Inflammatory macrophage treated with lipopolysaccharide for 4 hours (primary cell): ENCODE measurements around the gene B4GALT6.

Experiments used
- DNase-seq: peaks from one replicate; pipeline ENCODE4 v3.0.0-alpha.2; 2020

The B4GALT6 gene

DNA sequence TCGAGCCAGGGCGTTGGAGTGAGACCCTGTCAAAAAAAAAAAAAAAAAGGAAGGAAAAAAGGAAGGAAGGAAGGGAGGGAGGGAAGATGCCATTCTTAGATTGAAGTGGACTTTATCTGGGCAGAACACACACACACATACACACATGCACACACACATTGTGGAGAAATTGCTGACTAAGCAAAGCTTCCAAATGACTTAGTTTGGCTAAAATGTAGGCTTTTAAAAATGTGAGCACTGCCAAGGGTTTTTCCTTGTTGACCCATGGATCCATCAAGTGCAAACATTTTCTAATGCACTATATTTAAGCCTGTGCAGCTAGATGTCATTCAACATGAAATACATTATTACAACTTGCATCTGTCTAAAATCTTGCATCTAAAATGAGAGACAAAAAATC lies 93.3 kb downstream of the B4GALT6 start:
- no peak for DNase-seq

DNA sequence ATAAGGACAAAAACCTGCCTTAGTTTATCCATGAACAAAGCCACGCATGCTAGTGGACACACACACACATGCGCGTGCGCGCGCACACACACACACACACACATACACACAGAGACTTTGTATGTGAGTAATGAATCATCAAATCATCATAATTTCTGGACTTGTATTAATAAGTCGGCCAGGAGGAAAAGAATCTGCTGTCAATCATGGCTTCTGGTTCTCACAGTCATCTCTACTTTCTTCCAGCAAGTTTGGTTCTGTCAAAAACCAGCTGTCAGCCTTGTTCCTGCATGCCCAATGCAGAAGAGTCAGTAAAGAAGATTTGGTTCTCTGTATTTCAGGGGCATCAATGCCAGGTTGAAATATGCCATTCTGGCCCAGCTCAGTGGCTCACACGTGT lies 93.8 kb downstream of the B4GALT6 start:
- DNase-seq = no peak

DNA sequence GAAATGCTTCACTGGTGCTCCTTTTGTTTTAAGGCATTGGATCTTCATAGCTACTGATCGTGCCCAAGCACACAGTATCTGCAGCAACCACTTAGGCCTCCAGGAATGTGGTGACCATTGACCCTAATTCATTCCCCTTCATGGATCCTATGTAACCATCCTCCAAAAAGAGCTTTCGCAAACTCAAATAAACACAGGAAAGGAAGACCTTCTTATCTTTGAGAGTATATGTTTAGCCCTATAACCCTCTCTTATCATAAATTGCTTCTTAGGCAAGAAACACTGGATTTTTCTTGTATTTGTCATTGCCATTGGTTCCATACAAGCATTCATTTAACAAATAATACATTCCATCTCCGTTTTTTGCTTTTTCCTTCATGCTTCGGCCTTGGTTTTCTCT lies 96.9 kb downstream of the B4GALT6 start:
- no peak for DNase-seq

DNA sequence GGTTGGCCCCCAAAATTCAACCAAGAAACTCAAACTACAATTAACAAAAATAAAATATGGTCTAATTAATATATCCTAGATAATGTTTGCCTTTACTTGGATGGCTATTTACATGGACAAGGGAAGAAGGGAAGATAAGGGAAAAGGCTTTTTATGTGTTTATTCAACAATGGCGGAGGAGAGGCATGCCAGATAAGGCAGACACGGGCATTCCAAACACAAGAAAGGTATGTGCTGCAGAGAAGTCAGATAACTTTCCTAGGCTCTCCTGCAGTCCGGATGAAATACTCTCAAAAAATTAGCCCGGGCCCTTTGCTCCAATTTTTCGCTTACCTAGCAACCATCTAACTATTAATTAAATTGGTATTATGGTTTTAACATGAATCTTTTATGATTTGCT lies 97.8 kb downstream of the B4GALT6 start:
- no peak for DNase-seq

DNA sequence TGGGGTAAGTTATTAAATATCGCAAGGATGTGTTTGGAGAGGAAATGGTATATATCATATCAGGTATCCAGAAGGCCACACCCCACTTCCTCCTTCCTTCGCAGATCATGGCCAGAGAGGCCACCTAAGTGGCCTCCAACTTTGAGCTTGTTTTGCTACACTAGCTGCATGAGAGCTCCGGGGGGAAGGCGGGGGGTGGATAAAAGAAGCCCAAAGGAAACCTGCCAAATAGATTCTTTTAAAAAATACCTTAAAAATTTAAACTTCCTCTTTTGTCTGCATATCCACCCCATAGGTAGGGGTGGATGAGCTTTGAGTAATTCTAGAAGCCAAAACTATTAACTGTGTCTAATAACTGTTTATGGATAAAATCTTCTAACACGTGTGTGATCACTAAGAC lies 98.4 kb downstream of the B4GALT6 start:
- DNase-seq = no peak

DNA sequence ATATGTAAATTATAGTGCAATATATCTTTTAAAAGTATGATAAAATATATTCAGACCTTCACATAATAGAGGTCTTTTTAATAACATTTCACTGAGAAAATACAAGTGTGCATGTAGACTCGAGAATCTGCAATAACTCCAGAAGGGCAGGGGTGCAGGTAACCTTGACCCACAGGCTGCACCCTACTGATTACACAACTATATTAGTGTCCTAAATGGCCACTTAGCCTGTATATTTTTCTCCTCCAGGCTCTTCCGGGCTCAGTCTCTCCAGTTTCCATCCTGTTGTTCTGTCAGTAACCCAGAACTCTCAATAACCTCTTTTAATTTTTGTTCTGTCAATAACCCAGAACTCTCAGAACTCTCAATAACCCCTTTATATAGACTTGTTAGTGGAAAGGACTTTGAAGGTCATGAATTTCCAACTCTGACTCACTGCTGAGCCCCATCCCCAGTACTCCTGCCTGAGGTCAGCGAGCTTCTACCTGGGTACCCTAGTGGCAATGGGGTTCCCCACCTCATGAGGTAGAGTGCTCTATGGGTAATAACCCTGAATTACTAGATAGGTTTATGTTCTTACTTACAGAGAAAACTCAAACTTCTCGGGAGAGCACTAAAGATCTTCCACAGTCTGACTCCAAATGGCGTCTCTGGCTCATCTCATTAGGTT lies 101.1 kb downstream of the B4GALT6 start:
- DNase-seq = no peak

DNA sequence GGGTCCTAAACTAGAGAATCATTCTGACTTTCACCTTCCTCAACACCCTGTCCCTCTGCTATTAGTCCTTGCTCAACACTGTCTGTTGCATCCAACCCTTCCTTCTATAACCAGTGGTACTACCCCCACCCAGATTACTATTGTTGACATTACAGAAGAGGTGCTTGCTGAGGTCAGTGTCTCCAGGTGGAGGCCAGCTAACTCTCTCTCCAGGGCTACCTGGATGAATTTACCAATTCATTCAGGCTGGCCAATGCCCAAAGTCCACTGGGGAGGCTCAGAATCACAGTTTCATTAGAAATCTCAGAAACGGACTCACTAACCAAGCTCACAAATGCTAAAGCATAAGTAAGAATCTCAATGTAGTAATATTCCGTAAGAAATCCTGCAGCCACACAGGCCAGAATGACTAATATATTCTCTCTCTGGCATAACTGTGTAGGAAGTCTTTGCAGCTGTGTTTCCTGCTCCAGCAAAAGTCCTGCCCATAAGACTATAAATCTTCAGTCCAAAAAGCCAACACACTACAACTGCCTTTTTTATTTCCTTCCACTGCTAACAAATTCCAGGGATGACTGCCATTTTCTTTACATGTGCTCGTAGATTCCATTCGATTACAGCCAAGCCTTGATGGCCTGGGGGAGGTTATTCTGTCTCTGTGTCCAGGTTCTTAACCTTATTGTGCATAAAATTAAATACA lies 102.7 kb downstream of the B4GALT6 start:
- DNase-seq = peak; percentile 8

DNA sequence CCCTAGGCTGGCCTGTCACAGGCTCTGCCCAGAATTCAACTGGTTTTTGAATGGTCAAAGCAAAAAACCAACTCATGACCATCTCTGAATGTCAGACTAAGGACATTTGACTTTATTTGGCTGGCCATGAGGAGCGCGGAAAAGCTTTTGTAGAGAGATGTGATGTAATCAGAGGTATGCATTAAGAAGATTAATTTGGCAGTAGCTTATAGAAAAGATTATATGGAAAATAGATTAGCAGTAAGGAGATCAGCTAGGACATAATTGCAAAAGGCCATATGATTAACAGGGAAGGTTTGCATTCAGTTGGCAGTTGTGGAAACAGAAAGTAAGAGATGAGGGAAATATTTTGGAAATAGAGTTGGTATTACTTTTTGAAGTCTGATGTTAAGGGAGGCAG lies 105.0 kb downstream of the B4GALT6 start:
- no peak for DNase-seq

DNA sequence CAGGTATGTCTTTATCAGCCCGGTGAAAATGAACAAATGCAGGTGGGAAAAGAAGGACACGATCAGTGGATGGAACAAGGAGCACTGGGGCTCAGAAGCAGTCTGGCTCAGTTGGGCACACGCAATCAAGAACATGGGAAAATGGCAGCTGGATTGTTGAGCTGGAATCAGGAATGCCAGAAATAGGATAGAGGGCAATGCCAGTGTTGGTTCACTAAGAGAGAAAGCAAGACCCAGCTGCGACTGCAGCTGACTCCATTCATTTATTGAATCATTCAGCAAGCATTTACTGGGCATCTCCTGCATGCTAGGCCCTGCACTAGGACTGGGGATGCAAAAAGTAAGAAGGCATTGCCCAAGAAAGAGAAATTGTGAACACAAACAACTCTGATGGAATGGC lies 106.3 kb downstream of the B4GALT6 start:
- DNase-seq = no peak

DNA sequence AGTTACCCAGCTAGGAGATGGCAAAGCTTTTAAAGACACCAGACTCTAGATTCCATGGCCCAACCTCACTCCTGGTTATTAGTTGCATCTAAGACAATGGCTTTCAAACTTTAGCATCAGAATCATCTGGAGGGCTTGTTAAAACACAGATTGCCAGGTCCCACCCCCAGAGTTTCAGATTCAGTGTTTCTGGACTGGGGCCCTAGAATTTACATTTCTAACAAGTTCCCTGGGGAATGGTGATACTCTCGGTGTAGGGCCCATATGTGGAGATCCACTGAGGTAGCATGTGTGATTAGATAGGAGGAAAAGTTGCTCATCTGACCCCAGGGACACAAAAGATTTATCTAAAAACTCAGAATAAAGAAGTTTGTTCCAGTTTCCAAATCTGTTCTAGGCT lies 107.2 kb downstream of the B4GALT6 start:
- no peak for DNase-seq

DNA sequence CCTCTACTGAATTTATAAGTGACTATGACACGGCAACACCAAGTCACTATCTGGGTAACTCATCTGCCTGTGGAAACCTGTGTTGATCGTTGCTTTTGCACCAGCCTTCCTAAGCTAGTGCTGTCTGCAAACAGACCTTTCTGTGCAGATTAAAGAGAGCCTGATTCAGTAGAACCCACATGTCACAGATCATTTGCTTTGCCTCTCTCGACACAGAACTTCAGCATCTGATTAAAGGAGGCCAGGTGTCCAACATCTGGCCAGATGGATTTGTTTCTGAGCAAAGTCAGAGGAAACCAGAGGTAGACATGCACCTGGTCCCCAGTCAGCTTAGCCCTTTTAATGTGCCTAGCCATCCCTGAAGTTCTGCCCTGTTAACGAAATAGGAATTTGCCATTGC lies 107.7 kb downstream of the B4GALT6 start:
- DNase-seq = no peak

DNA sequence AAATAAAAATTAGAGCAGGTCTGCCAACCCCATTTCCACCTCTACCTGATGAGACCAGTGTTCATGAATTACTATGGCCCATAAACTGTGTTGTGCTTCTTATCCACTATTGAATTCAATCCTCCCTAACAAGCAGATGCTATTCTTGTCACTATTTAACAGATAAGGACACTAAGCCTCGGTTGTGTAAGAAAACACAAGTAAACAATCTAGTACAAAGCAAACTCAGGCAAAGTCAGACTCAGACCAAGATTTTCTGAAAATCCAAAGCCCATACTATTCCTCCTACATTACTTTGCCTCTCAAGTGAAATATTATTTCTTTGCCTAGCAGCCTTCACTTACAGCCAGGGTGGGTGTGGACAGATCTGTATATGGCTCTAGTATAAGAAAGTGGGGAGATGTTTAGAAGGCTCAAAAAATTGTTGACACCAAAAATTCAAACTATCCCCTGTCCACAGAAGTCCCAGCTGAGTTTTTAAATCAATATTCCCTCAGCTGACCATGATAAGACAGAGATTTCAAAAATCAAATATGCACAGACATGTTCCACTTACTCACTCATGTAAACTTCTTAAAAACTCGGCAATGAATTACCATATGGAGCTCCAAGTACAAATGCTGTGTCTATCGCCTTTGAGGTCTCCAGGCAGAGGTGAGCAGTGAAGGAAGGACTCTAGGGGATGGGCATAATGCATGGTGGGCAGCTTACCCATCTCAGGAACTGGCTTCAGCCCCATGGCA lies 108.7 kb downstream of the B4GALT6 start:
- no peak for DNase-seq

DNA sequence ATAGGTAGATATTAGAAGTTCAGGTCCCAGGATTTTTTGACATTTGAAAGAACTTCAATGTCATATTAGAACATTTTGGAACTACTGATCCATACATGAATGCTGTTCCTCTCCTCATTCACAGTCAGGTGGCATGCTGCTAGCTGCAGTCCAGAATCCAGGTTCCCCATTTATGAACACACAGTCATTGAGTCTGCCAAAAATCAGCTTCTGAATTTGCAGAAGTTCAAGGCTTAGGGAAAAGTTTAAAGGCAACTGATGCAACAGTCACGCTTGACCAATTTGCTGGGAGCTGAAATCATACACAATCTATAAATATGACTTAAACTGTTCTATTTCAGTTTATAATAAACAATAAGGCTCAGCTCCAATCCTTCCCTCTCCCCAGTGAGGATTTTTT lies 110.0 kb downstream of the B4GALT6 start:
- peak; percentile 79 for DNase-seq
